ENCODE measurements around the gene TRMT44. TPM values are rescaled to one million over a fixed set of nuclear protein-coding genes. Genes with fewer than 3 reads are reported as not detected.

Gene TRMT44, protein sequence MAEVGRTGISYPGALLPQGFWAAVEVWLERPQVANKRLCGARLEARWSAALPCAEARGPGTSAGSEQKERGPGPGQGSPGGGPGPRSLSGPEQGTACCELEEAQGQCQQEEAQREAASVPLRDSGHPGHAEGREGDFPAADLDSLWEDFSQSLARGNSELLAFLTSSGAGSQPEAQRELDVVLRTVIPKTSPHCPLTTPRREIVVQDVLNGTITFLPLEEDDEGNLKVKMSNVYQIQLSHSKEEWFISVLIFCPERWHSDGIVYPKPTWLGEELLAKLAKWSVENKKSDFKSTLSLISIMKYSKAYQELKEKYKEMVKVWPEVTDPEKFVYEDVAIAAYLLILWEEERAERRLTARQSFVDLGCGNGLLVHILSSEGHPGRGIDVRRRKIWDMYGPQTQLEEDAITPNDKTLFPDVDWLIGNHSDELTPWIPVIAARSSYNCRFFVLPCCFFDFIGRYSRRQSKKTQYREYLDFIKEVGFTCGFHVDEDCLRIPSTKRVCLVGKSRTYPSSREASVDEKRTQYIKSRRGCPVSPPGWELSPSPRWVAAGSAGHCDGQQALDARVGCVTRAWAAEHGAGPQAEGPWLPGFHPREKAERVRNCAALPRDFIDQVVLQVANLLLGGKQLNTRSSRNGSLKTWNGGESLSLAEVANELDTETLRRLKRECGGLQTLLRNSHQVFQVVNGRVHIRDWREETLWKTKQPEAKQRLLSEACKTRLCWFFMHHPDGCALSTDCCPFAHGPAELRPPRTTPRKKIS
- 10 to 100 TPM in 3 of 5 donors, 1 to 10 TPM in 2; 1.8 to 39.7 (median 13.3) TPM for total RNA-seq
- polyA plus RNA-seq = 1 to 10 TPM; 5.6 to 6.9 (median 6.7) TPM
- long read RNA-seq, donor 1 = 0 reads
- long read RNA-seq, donor 2 = 0 reads
- long read RNA-seq, donor 3 = 0 reads
- long read RNA-seq, donor 4 = 0 reads
- long read RNA-seq, donor 5 = 0 reads
- long read RNA-seq, donor 6 = 0 reads
- long read RNA-seq, donor 7, partial matches to known transcripts = 0 of 4 reads
- long read RNA-seq, donor 7, other reads (novel, unspliced or antisense) = 0 of 4 reads
- long read RNA-seq, donor 8, partial matches to known transcripts = 0 of 1 reads
- long read RNA-seq, donor 8, other reads (novel, unspliced or antisense) = 0 of 1 reads
- long read RNA-seq, donor 9 = 0 reads
- long read RNA-seq, donor 10 = 0 reads

DNA sequence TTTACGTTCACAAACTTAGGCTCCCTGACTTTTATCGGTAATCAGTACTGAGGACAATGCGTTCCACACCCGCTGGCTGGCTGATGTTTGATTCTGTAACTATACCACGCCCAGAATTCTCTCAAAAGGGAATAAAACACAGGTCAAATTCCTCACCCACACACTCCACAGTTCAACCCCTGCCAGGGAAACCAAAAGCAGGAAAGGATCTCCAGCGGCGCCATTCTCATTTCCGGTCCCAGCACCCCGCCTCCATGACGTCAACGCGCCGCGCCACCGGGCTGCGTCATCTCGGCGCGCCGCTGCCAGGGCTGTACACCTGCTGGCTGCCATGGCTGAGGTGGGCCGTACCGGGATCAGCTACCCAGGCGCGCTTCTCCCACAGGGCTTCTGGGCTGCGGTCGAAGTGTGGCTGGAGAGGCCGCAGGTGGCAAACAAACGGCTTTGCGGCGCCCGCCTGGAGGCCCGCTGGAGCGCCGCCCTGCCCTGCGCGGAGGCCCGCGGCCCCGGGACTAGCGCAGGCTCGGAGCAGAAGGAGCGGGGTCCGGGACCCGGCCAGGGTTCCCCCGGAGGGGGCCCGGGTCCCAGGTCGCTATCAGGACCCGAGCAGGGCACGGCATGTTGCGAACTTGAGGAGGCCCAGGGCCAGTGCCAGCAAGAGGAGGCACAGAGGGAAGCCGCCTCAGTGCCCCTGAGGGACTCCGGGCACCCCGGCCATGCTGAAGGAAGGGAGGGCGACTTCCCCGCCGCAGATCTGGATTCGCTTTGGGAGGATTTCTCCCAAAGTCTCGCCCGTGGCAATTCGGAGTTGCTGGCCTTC lies at the start of gene TRMT44, which contains the start of gene ACOX3:
TRMT44 (plus strand) TSS at position 286 of the 820 bp plus-strand sequence; CDS start at position 332, 46 bp downstream.
ACOX3 (minus strand) TSS at position 232 of the 820 bp plus-strand sequence. CDS start 24,202 bp downstream, outside the sequence.
- peak within 1 kb of the TSS; percentile 75 to 100 (median 99) for H3K4me3 ChIP-seq
- H3K27me3 ChIP-seq = no peaks in the 10 kb centered on the region
- DNase-seq = peak; percentile 96 to 98
- no peaks in the 10 kb centered on the region for H3K9me3 ChIP-seq
- TF ChIP-seq, protein P1, sequence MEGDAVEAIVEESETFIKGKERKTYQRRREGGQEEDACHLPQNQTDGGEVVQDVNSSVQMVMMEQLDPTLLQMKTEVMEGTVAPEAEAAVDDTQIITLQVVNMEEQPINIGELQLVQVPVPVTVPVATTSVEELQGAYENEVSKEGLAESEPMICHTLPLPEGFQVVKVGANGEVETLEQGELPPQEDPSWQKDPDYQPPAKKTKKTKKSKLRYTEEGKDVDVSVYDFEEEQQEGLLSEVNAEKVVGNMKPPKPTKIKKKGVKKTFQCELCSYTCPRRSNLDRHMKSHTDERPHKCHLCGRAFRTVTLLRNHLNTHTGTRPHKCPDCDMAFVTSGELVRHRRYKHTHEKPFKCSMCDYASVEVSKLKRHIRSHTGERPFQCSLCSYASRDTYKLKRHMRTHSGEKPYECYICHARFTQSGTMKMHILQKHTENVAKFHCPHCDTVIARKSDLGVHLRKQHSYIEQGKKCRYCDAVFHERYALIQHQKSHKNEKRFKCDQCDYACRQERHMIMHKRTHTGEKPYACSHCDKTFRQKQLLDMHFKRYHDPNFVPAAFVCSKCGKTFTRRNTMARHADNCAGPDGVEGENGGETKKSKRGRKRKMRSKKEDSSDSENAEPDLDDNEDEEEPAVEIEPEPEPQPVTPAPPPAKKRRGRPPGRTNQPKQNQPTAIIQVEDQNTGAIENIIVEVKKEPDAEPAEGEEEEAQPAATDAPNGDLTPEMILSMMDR (IDR thresholded peaks at IDR 0.05) = peak in 1 of 7 experiments; percentile 27
- TF ChIP-seq POLR2AphosphoS5 (IDR thresholded peaks at IDR 0.05) = peak; percentile 93 to 99 (median 98)
- no peak for TF ChIP-seq EP300 (IDR thresholded peaks at IDR 0.05)
- TF ChIP-seq POLR2A (IDR thresholded peaks at IDR 0.05) = peak in 1 of 4 donors; percentile 13
- 0 to 1% (median 0%) methylated on average over 40 to 60 of the region's 60 CpGs for WGBS, 5 donors
- peaks cover 0 to 5% (median 1%) of the 10 kb centered on the region in 4 donors for H3K36me3 ChIP-seq
- peak within 1 kb of the TSS; percentile 87 to 97 (median 93) for H3K27ac ChIP-seq
- intact Hi-C loops (cut with DNase I; ENCODE audit: low total_unique reads) = no loop called here
- peaks cover 41 to 77% (median 64%) of the 10 kb centered on the region in 4 donors for H3K4me1 ChIP-seq

DNA sequence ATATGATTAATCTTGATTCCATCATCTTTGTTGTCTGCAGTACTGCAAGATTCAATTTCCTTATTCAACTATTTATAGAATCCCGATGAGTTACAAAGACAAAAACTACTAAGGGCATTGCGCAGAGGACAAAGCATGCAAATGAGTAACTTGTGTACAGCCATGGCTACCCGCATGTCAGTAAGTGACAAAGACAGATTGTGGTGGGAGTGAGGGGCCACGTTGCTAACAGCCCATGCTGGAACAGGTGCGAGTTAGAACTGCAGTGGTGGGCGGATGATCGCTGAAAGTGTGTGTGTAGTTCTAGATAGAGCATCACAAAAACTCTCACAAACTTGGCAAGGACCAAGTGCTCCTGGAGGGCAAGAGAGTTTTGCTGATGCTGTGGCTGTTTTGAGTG lies 49.5 kb upstream of the TRMT44 start:
- H3K27me3 ChIP-seq = no peaks in the 10 kb centered on the region
- WGBS, 5 donors = 86 to 95% (median 88%) methylated on average over 7 of the region's 7 CpGs
- no peaks in the 10 kb centered on the region for H3K9me3 ChIP-seq
- H3K36me3 ChIP-seq = peaks cover 40 to 95% (median 89%) of the 10 kb centered on the region in 4 donors
- DNase-seq = no peak
- H3K27ac ChIP-seq = peak overlapping the region in 1 of 5 donors; percentile 68
- intact Hi-C loops (cut with DNase I; ENCODE audit: low total_unique reads) = no loop called here
- H3K4me1 ChIP-seq = peaks cover 6 to 38% (median 23%) of the 10 kb centered on the region in 4 donors
- H3K4me3 ChIP-seq = no peak overlapping the region
- TF ChIP-seq POLR2AphosphoS5 (IDR thresholded peaks at IDR 0.05) (no peak), POLR2A (IDR thresholded peaks at IDR 0.05) (no peak), EP300 (IDR thresholded peaks at IDR 0.05) (no peak)
- TF ChIP-seq, protein P1 (IDR thresholded peaks at IDR 0.05) = no peak

DNA sequence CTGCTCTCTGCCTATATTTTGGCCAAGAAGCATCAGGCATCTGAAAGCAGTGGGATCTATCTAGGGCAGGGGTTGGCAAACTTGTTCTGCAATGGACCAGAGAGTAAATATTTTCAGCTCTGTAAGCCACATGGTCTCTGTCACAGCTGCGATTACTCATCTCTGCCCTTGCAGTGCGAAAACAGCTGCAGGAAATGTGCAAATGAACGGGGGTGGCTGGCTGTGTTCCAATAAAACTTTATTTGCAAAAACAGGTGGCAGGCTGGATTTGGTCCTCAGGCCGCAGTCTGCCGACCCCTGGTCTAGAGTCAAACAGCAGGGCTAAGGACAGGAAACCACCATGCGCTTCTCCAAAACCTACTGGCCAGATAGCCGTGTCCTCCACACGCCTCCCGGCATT lies 48.6 kb upstream of the TRMT44 start:
- peaks cover 6 to 38% (median 23%) of the 10 kb centered on the region in 4 donors for H3K4me1 ChIP-seq
- intact Hi-C loops (cut with DNase I; ENCODE audit: low total_unique reads) = no loop called here
- TF ChIP-seq POLR2AphosphoS5 (IDR thresholded peaks at IDR 0.05) = peak; percentile 56 to 79 (median 71)
- no peak for TF ChIP-seq POLR2A (IDR thresholded peaks at IDR 0.05)
- peaks cover 32 to 95% (median 87%) of the 10 kb centered on the region in 4 donors for H3K36me3 ChIP-seq
- H3K27me3 ChIP-seq = no peaks in the 10 kb centered on the region
- H3K4me3 ChIP-seq = no peak overlapping the region
- no peaks in the 10 kb centered on the region for H3K9me3 ChIP-seq
- 57 to 76% (median 67%) methylated on average over 9 of the region's 9 CpGs for WGBS, 5 donors
- H3K27ac ChIP-seq = peak overlapping the region in 4 of 5 donors; percentile 36 to 69 (median 65)
- peak in 1 of 2 donors; percentile 72 for DNase-seq

DNA sequence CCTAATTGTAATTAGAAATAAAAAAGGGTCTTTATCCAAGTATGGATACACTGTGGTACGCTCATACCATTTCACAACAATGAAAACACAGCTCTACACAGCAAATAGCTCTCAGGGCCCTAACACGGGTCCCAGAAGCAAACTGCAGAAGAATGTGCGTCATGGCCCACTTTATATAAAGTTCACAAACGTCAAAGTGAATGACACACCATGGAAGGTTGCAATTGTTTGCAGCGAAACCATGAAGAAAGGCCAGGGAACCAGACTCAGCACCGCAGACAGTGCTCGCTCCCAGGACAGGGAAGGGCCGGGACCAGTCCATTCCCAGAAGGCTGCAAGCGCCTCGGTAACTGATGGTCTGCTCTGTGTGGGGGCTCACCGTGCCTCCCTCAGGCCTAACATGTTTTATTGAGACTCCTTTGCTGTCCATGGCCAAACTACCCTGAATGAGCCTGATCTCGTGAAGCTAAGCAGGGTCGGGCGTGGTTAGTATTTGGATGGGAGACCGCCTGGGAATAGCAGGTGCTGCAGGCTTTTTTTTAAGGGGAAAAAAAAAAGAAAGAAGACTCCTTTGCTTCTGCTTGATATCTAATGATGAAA lies 47.9 kb upstream of the TRMT44 start:
- no peaks in the 10 kb centered on the region for H3K9me3 ChIP-seq
- no peaks in the 10 kb centered on the region for H3K27me3 ChIP-seq
- peaks cover 25 to 95% (median 87%) of the 10 kb centered on the region in 4 donors for H3K36me3 ChIP-seq
- no peak for DNase-seq
- intact Hi-C loops (cut with DNase I; ENCODE audit: low total_unique reads) = no loop called here
- TF ChIP-seq, protein P1 (IDR thresholded peaks at IDR 0.05) = no peak
- TF ChIP-seq POLR2A (IDR thresholded peaks at IDR 0.05) = no peak
- no peak for TF ChIP-seq EP300 (IDR thresholded peaks at IDR 0.05)
- no peak for TF ChIP-seq POLR2AphosphoS5 (IDR thresholded peaks at IDR 0.05)
- H3K27ac ChIP-seq = peak overlapping the region in 4 of 5 donors; percentile 36 to 69 (median 65)
- WGBS, 5 donors = 78 to 92% (median 84%) methylated on average over 15 of the region's 15 CpGs
- no peak overlapping the region for H3K4me3 ChIP-seq
- H3K4me1 ChIP-seq = peaks cover 6 to 38% (median 23%) of the 10 kb centered on the region in 4 donors

Measured in stomach (tissue), 19 donors.